GM21423 (cell line): ENCODE results near the gene TSPAN17.

Experiments
- ATAC-seq: cut with Tn5 transposase; IDR thresholded peaks from one replicate; pipeline ENCODE4 v1.9.1; 2021; ENCODE audit warnings: mild to moderate bottlenecking, moderate library complexity; ENCODE audit not compliant: unreplicated experiment

The TSPAN17 gene

DNA sequence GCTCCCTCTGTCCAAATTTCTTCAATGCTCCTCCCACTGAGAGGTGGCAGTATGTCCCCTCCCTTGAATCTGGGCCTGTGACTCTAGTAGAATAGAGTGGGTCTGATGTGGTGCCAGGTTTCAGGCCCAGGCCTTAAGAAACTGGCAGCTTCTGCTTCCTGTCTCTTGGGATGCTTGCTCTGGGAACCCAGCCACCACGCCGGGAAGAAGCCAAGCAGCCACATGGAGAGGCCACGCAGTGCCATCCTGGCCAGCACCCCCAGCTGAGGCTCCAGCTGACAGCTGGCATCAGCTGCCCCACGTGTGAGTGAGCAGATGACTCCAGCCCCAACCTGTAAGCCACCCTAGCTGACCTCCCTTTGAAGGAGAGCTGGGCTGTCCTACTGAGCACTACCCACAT, 7.3 kb upstream of the TSPAN17 start:
- no peak for ATAC-seq

DNA sequence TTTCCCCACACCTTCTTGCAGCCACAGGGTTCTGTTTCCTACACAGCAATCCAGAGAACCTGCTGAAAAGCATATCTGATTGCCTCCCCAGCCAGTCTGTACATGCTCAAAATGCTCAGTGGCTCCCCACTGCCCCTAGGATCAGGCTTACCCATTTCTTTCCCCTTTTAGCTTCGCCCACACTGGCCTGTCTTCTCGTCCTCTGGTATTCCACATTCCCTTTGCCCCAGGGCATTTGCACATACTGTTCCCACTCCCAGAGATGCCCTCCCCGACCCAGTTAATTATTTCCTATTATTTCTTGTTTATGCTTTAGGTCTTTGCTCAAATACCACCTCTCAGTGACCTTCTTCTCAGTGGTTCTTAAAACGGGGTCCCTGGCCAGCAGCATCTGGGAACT, 6.7 kb upstream of the TSPAN17 start:
- no peak for ATAC-seq

GRCh38 chr5:176642675-176643490, 4.4 kb upstream of the TSPAN17 start:
- ATAC-seq: no peak

DNA sequence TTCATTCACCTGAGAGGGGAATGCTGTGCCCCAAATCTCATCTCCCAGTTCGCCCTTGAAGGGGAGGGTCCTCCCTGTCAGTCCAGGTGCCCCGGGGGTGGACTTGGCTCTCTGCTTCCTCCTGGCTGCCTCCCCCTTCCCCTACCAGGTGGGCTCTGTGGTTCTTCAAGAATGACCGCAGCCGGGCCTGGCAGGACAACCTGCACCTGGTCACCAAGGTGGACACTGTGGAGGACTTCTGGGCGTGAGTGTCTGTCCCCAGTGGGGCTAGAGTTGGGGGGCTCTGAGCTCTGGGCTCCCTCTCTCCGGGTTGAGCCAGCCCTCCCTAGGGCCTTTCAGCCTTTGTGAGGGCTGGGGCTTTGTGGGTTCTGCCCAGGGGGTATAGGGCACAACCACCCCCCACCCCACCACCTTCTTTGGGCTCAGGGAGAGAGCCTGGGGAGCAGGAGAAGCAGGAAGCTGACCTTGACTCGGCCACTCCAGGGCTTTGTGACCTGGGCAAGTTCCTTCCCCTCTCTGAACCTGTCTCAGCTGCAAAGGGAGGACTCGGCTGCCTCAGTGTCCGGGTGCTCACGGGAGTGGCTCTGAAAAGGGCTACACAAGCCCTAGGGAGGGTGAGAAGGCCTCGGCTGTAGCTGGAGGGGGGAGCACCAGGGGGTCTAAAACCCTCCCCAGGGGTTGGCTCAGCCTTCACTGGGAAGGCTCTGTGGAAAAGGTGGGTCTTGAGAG, 3.6 kb upstream of the TSPAN17 start:
- ATAC-seq: no peak

DNA sequence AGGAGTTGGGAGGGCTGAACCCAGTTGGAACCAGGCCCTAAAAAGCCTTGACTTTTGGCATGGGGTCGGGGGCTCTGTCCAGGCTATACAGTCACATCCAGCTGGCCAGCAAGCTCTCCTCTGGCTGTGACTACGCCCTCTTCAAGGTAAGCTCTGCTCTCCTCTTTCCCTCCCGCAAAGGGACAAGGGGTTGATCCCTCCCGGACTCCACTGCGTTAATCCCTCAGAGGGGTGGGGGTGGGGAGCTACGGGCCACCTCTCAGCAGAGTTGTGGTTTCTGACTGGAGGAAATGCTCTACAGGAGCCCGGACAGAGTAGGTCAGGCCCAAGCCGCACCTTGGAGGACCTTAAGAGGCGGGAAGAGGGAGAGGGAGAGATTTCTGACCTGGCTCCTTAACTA, 3.0 kb upstream of the TSPAN17 start:
- ATAC-seq: no peak

DNA sequence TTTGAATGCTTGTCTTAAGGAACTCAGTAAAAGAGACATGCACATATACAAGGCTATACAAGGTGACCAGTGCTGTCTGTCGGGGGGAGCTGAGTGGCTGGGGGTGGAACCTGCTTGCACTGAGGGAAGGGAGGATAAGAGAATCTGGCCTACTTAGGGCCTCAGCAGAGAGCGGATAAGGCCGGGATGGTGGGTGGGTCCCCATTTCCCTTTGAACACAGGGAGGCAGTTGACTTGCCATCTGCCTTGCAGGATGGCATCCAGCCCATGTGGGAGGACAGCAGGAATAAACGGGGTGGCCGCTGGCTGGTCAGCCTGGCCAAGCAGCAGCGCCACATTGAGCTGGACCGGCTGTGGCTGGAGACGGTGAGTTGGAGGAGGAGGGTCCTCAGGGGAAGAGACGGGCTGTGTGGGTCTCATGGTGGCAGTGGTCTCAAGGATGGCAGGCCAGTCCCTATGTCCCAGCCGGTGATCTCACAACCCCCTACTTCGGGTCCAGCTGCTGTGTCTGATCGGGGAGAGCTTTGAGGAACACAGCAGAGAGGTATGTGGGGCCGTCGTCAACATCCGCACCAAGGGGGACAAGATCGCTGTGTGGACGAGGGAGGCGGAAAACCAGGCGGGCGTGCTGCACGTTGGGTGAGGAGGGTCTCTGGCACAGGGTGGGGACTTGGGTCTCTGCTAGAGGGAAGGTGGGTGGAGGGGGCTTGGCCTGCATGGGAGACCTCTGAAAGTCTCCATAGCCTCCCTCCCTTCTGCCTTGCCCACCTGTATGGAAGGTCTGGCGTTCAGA, 2.2 kb upstream of the TSPAN17 start:
- no peak for ATAC-seq

DNA sequence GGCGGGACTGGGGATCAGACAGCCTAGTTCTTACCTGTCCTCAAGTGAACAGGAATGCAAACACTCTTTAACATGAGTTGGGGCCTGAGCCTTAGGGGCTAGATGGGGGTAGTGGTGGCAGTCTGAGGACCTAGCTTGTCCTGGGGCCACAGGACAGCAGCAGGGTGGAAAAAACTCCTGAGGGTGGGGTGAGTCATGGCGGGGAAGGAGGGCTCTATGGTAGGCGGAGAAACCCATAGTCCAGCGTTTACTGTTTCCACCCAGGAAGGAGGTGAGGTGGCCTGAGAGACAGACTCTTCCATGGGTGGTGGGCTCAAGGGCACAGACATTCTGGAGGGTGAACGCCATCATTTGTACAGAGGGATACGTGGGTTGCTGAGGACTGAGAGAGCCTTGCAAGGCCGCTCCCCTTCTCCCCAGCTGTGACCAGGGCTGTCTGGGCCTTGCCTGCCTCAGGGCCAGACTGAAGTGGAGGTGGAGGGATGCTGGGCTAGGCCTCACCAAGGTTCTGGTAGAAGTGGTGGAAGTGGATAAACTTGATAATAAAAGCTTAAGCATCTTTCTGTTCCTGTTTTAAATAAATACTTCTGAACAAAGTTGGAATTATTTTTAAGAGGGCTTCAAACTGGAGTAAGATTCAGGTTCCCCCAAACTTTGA, 1.1 kb upstream of the TSPAN17 start:
- ATAC-seq: no peak

DNA sequence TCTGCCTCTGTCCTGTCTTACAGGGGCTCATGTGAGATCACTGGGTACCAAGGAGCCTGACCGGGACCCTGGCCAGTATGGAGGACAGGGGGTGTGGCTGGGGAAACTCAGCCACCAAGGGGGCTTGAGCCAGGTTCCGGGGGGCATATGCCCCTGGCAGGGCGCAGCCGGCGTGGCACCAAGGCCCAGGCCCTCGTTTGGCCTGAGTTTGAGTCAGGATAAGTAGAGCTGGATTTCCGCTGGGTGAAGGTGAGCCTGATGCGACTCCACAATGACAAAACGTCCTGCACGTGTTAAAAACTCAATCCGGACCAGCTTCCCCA, 616 bp upstream of the TSPAN17 start:
- peak; percentile 2 for ATAC-seq

- no peak for ATAC-seq
Measured at GRCh38 chr5:176647843-176648473, 674 bp downstream of the TSPAN17 start.

- ATAC-seq: no peak
Measured at GRCh38 chr5:176648474-176649194, 1.4 kb downstream of the TSPAN17 start.

DNA sequence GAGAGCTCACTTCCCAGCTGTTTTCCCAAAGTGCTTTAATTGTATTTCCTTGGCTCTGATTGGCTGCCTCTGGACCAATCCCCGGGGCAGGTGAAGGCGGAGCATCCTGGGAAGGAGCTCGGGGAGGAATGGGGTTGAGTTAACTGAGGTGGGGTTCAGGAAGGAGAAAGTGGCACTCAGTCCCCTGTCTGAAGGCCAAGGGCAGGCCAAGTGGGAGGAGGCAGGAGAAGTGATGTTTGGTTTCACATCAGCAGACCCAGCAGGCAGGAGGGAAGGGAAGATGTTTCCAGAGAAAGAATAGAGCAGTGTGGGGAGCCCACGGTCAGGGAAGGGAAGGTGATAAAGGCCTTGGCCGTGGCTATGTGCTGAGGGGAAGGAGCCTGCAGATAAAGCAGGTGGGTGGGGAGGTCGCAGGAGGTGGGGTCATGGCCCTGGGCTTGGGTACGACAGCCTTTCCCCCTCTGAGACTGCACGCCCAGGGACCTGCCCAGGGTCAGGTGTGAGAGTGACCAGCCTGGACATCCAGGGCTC, 3.1 kb downstream of the TSPAN17 start:
- no peak for ATAC-seq

DNA sequence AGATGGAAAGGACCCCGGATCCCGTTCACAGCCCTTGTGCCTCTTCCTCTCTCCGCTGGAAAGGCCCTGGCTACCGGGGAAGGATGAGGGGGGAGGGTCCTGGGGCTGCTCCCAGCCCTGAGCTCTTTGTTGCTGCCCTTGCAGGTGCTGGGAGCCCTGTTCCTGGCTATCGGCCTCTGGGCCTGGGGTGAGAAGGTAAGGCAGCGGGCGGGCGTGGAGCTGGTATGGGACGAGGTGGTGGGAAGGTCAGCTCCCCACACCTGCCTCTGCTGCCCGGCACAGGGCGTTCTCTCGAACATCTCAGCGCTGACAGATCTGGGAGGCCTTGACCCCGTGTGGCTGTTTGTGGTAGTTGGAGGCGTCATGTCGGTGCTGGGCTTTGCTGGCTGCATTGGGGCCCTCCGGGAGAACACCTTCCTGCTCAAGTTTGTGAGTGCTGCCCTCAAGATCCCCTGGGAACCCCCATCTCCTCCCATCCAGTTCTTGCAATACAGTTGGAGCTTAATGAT, 4.2 kb downstream of the TSPAN17 start:
- no peak for ATAC-seq

DNA sequence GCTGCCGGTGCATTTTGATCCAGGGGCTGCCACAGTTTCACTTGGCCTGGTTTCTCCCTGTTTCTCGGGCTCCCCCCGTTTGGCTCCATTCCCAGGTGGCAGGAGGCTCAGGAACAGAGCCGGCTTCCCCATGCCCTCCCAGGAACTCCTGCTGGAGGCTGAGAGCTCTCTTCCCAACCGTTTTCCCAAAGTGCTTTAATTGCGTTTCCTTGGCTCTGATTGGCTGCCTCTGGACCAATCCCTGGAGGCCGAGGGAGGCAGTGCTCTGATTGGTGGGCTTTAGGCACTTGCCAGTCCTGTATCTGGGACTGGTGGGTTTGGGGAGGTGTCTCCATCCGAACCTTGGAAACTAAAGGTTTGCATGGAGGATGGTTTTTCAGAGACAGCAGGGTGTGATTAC, 4.9 kb downstream of the TSPAN17 start:
- ATAC-seq: no peak

DNA sequence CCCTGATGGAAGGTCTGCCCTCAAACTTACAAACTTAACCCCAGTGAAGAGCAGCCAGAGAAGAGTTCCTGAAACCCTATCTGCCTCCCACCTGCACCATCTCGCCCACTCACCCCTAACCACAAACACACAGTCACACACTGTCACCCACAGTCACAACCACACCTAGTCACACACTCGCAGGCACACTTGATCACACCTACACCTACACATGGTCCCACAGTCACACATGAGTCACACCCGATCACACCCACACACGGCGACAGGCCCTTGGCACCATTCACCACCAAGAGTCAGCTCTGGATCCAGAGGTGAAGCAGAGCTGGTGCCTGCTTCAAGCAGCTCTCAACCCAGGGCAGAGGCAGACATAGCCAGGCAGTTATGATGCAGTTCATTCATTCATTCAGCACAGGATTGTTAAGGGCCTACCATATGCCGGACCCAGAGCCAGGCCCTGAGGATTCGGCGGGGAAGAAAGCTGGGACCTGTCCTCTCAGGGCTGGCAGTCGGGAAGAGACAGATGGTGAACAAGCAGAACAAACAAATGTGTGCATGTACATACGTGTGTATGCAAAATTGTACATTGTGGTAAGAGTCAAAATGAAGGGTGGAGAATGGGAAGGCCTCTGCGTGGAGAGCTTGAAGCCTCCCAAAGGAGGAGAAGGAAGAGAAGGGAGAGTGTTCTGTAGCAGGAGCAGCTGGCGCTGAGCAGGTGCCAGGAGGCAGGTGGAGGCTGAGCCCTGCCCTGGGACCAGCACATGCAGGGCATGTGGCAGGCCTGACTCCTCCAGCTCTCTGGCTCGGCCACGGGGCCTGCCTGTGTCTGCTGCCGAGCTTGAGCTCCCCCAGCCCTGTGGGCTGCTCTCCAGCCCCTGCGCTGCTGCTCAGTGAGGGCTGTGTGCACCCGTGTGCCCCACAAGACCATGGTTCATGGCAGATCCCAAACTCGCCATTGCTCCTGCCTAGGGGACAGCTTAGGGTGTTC, 6.4 kb downstream of the TSPAN17 start:
- no peak for ATAC-seq

- ATAC-seq: no peak
Measured at GRCh38 chr5:176654856-176655255, 7.6 kb downstream of the TSPAN17 start.

DNA sequence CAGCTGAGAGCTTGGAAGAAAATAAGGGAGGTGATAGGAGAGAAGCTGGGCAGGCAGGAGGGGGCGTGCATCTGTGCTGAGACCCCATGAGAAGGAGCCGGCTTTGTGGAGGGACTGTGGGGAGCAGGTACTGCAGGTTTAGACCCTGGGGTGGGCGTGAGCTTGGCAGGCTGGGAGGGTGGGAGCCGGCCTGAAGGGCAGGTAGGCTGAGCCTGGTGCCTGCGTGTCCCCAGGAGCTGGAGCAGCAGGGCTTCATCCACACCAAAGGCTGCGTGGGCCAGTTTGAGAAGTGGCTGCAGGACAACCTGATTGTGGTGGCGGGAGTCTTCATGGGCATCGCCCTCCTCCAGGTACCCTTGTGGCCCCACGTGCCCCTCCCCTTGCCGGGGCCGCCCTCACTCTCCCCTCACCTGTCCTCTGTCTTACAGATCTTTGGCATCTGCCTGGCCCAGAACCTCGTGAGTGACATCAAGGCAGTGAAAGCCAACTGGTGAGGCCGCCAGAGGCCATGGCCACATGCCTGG, 9.2 kb downstream of the TSPAN17 start:
- no peak for ATAC-seq

- ATAC-seq: peak; percentile 45
Measured at GRCh38 chr5:176658007-176658599, 10.8 kb downstream of the TSPAN17 start.
